Lower lobe of right lung (tissue), 2 donors: ENCODE measurements around the gene EFEMP2. TPM values are rescaled to one million over a fixed set of nuclear protein-coding genes. Genes with fewer than 3 reads are reported as not detected.
A peak's percentile ranks its signal among the peaks of the same experiment; 100 is the strongest.

Experiments
- ATAC-seq, 2 donors: fragments of 200-7000 bp; cut with Tn5 transposase; one replicate each; pipeline ENCODE4 v1.9.1; 2020 to 2022; ENCODE audit warnings: mild to moderate bottlenecking in 2 of 2, moderate library complexity in 2 of 2
- DNase-seq: peaks from one replicate; pipeline ENCODE4 v3.0.0-alpha.2; 2020
- H3K27ac ChIP-seq: fragments of 200-600 bp; one replicate; pipeline ENCODE4 v1.8.0; 2022
- H3K27me3 ChIP-seq: fragments of 200-600 bp; one replicate; pipeline ENCODE4 v1.8.0; 2022; ENCODE audit warnings: low read depth
- H3K36me3 ChIP-seq: fragments of 200-600 bp; one replicate; pipeline ENCODE4 v1.8.0; 2022; ENCODE audit warnings: mild to moderate bottlenecking
- H3K4me1 ChIP-seq: fragments of 200-600 bp; one replicate; pipeline ENCODE4 v1.8.0; 2022
- H3K4me3 ChIP-seq: fragments of 200-600 bp; one replicate; pipeline ENCODE4 v1.8.0; 2022; ENCODE audit warnings: mild to moderate bottlenecking
- H3K9me3 ChIP-seq: fragments of 200-600 bp; one replicate; pipeline ENCODE4 v1.8.0; 2022
- CTCF ChIP-seq: fragments of 200-600 bp; IDR thresholded peaks from one replicate; pipeline ENCODE4 v1.8.0; 2022; ENCODE audit warnings: antibody characterized with exemption, mild to moderate bottlenecking
- intact Hi-C: fragments of 100-400 bp; cut with DNase I; formaldehyde crosslinking; loops from one replicate; pipeline ENCODE4 v1.11.0; 2022
- long read RNA-seq: library from polyadenylated mRNA; unstranded; transcript quantifications from one replicate; pipeline ENCODE4 v2.0.0, GENCODE V29; 2021
- total RNA-seq: library from RNA; stranded (reverse); fragmentation: NEBNext Ultra II Directional; extraction: Animal tissue kit (Norgen Biotek cat#: 25700); gene quantifications from one replicate; pipeline ENCODE4 v1.2.1, GENCODE V29; 2021
- donor health status: DM: no; HTN: yes; CAD: no; lungs with severe emphysema.

EFEMP2 gene
- total RNA-seq: 53.9 TPM
- long read RNA-seq, transcript EFEMP2-217 (12 exons, 1,813 nt): minor isoform, 14 of 139 reads
- long read RNA-seq, transcript EFEMP2-201 (11 exons, 2,034 nt): major isoform, 70 of 139 reads
- long read RNA-seq, partial matches to known transcripts: 30 of 139 reads
- long read RNA-seq, other reads (novel, unspliced or antisense): 24 of 139 reads

DNA sequence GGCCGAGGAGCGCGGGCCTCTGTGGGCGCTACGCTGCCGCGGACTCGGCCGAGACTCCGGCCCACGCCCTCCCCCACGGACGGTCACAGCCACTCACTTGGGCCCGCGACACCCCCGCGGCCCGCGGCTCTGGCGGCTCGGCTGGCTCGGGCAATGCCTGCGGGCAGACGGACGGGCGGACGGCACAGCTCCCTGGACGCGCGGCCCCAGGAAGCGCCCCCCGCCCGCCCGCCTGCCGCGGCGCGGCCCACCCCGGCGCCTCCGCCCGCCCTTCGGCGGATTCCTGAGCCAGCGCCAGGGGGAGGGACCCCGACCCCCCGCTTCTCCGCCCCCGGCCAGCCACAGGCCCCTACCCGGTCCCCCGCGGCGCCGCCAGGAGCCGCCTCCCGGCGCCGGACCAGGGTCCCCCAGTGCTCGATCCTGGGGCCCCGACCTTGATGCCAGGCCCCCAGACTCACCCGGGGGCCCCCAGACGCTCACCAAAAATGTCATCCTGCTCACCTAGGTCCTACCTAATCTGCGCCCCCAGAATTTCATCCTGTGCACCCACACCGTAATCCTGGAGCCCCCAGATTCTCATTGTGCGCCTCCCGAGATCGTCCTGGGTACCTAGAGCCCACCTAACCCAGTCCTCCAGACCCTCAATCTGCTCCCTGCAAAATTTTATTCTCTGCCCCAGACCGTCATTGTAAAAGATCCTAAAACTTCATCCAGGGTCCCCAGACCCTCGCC, at the start of gene EFEMP2:
TSS of gene EFEMP2 (minus strand) at position 215 of the 732 bp plus-strand sequence. CDS start 446 bp downstream, outside the sequence.
- no peak for TF ChIP-seq CTCF
- peak; percentile 64 for DNase-seq
- Histone ChIP-seq H3K27me3 (no peaks in the 10 kb centered on the region), H3K9me3 (no peaks in the 10 kb centered on the region), H3K4me1 (peaks cover 26% of the 10 kb centered on the region), H3K27ac (peak within 1 kb of the TSS; percentile 87), H3K4me3 (peak within 1 kb of the TSS; percentile 62), H3K36me3 (peaks cover 17% of the 10 kb centered on the region)
- peak; percentile 40 to 54 for ATAC-seq
- intact Hi-C loops: no loop called here

DNA sequence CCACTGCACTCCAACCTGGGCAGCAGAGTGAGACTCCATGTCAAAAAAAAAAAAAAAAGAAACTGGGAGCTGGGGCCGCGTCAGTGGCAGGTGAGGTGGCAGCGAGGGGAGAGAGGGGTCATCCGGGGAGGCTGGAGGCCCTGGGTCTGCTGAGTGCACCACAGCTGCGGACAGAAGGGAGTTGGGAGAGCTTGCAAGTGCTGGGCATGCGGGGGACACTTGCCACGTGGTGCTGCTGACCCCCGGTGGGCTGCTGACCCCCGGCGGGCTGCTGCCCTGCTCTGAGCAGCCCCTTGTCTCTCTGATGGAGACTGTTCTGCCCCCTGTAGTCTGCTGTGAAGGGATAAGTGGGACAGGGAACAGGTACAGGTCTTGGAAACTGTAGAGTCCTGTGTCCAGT, 49.3 kb upstream of the EFEMP2 start:
- intact Hi-C loops: no loop called here
- no peak overlapping the region for H3K27ac ChIP-seq

DNA sequence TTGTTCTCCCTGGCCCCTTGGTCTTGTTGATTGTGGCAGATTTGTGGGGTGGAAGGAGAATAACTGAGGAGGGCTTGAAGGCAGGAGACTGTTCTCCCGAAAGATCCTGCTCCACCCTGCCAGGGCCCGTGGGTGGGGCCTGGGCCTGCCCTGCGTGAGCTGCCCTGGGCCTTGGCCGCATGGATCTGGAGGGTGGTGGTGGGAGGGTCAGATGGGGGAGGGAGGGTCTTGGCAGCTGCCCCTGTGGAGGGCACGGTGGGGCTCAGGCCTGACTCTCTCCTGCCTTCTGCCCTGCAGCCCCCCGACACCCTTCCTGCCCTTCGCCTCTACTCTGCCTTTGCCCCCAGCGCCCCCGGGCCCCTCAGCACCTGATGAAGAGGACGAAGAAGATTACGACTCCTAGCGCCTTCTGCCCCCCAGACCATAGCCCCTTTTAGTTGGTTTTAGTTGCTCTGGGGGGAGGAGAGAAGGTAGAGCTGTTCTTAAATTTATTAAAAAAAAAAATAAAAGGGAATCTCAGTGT, 48.5 kb upstream of the EFEMP2 start:
- ATAC-seq: no peak
- no peak for TF ChIP-seq CTCF
- Histone ChIP-seq H3K4me3 (peak overlapping the region; percentile 99), H3K27me3 (no peaks in the 10 kb centered on the region), H3K9me3 (no peaks in the 10 kb centered on the region), H3K36me3 (peaks cover 28% of the 10 kb centered on the region), H3K27ac (no peak overlapping the region), H3K4me1 (peaks cover 35% of the 10 kb centered on the region)
- DNase-seq: no peak
- intact Hi-C loops: no loop called here

More for the DNA sequence above, 49.3 kb upstream of the EFEMP2 start:
- H3K36me3 ChIP-seq: peaks cover 28% of the 10 kb centered on the region
- H3K4me3 ChIP-seq: no peak overlapping the region
- H3K9me3 ChIP-seq: no peaks in the 10 kb centered on the region
- no peak for TF ChIP-seq CTCF
- ATAC-seq (no peak), DNase-seq (no peak)
- no peaks in the 10 kb centered on the region for H3K27me3 ChIP-seq
- peaks cover 27% of the 10 kb centered on the region for H3K4me1 ChIP-seq

- H3K9me3 ChIP-seq: no peaks in the 10 kb centered on the region
- TF ChIP-seq CTCF: no peak
- ATAC-seq: no peak
- no peak for DNase-seq
- H3K27me3 ChIP-seq: no peaks in the 10 kb centered on the region
- H3K4me1 ChIP-seq: peaks cover 42% of the 10 kb centered on the region
- intact Hi-C loops: no loop called here
- H3K4me3 ChIP-seq: peak overlapping the region; percentile 99
- H3K27ac ChIP-seq: peak overlapping the region; percentile 88
- peaks cover 28% of the 10 kb centered on the region for H3K36me3 ChIP-seq
Observed at GRCh38 chr11:65920372-65920802, 47.8 kb upstream of the EFEMP2 start.

- intact Hi-C loops: no loop called here
- Histone ChIP-seq H3K36me3 (peaks cover 28% of the 10 kb centered on the region), H3K27ac (peak overlapping the region; percentile 88), H3K9me3 (no peaks in the 10 kb centered on the region), H3K27me3 (no peaks in the 10 kb centered on the region), H3K4me1 (peaks cover 48% of the 10 kb centered on the region), H3K4me3 (peak overlapping the region; percentile 99)
- TF ChIP-seq CTCF: no peak
- ATAC-seq (peak; percentile 46 to 59), DNase-seq (peak; percentile 77)
Observed at GRCh38 chr11:65919573-65920371, 47.2 kb upstream of the EFEMP2 start.
